ENCODE measurements around the gene USP7.
"Not testable (repeated sequence)": the region's sequence is repeated elsewhere in the genome, so short reads cannot be mapped to it uniquely, and the experiment has no call there.

The USP7 gene

GRCh38 chr16:8963821-8964441 is at the start of gene USP7:
Gene USP7 (minus strand): TSS chr16:8963906. CDS start chr16:8963285, 621 bp downstream.
- intact Hi-C loops (cut with DNase I) = no loop called here
- peak; percentile 63 to 96 (median 92) for DNase-seq

DNA sequence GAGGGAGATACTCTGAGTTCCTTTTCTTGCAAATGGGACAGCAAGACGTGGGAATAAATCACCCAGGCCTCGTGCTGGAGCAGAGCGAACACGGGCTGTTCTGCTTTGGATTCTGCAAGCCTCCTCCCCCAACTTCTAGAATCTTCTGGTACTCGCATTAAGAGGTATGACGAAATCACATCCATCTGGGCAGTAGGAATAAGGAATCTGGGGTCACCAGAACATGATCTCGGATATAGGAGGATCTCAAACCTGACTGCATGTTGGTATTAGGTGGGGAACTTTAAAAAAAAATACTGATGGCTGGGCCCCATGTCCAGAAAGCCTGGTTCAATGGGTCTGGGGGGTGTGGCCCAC is 49.8 kb upstream of the USP7 start:
- intact Hi-C loops (cut with DNase I) = no loop called here
- no peak for DNase-seq

GRCh38 chr16:9012848-9013507 is 49.3 kb upstream of the USP7 start:
- peak in 6 of 42 donors; percentile 10 to 38 (median 12) for DNase-seq
- intact Hi-C loops (cut with DNase I) = no loop called here

GRCh38 chr16:9012330-9012729 is 48.6 kb upstream of the USP7 start:
- intact Hi-C loops (cut with DNase I) = no loop called here
- no peak for DNase-seq

GRCh38 chr16:9008601-9009260 is 45.0 kb upstream of the USP7 start:
- DNase-seq = peak; percentile 34 to 90 (median 73)
- intact Hi-C loops (cut with DNase I) = no loop called here

DNA sequence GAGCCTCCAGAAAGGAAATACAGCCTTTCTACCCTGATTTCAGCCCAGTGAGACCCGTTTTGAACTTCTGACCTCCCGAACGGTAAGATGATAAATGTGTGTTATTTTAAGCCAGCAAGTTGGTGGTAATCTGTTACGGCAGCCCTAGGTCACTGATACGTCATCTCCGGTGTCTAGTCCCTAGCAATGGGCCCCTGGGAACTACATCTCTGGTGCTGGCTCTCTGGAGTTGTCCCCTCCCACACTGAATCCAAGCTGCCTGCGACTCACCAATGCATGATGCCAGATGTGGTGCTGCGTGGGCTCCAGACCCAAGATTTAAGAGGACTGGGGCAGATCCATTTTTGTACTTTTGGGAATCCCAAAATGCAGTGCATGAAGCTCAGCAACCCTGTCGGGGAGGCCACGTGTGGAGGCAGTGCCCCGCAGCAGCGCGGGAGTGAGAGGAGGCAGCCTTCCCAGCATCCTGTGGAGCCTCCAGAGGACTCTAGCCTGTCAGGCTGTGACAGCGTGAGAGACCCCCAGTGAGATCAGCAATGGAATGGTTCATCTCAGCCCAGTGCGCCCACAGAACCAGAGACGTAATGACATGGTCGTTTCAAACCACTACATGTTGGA is 43.6 kb upstream of the USP7 start:
- intact Hi-C loops (cut with DNase I) = no loop called here
- no peak for DNase-seq

- intact Hi-C loops (cut with DNase I) = no loop called here
- no peak for DNase-seq
Observed at GRCh38 chr16:9004183-9004582, 40.5 kb upstream of the USP7 start.

DNA sequence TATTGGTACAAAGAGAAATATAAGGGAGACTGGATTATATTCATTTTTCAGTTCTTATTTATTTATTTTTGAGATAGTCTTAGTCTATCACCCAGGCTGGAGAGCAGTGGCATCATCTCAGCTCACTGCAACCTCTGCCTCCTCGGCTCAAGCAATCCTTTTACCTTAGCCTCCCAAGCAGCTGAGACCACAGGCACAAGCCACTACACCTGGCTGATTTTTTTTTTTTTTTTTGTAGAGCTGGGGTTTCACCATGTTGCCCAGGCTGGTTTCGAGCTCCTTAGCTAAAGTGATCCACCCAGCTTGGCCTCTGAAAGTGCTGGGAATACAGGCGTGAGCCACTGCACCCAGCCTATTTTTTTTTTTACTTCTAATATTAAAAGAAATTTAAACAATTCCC is 40.1 kb upstream of the USP7 start:
- intact Hi-C loops (cut with DNase I) = no loop called here
- no peak for DNase-seq

DNA sequence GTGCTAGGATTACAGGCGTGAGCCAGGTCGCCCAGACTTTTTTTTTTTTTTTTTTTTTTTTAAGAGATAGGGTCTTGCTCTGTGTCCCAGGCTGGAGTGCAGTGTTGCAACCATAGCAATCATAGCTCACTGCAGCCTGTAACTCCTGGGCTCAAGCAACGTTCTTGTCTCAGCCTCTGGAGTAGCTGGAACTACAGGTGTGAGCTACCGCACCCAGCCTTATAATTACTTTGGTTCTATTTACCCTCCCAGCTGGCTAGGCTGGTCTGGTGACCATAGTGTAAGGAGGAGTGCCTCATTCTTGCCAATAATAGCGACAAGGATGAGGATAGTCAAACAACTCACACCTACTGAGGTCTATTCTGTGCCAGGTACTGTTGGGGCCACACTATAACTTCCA is 39.6 kb upstream of the USP7 start:
- DNase-seq = no peak
- intact Hi-C loops (cut with DNase I) = no loop called here

- DNase-seq = no peak
- intact Hi-C loops (cut with DNase I) = no loop called here
Observed at GRCh38 chr16:9002042-9002441, 38.3 kb upstream of the USP7 start.

DNA sequence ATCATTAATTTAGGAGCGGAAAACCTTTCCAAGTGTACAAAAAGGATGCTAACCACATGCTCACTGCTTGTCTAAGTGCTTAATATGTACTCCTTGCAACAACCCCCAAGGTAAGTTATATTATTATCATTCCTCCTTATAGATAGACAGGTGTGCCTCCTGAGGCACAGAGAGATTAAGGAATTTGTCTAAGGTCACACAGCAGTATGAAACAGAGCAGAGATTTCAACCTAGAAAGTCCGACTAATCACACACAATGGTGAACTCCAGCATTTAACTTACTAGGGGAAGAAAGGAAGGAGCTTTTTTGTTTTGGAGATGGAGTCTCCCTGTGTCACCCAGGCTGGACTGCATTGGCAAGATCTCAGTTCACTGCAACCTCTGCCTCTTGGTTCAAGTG is 37.0 kb upstream of the USP7 start:
- no peak for DNase-seq
- intact Hi-C loops (cut with DNase I) = no loop called here

DNA sequence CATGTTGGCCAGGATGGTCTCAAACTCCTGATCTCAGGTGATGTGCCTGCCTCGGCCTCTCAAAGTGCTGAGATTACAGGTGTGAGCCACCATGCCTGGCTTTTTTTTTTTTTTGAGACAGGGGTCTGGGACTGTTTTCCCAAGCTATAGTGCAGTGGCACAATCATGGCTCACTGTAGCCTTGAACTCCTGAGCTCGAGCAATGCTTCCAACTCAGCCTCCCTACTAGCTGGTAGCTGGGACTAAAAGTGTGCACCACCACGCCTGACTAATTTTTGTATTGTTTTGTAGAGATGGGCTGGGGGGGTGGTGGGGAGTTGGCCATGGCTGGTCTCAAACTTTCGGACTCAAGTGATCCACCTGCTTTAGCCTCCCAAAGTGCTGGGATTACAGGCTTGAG is 36.1 kb upstream of the USP7 start:
- intact Hi-C loops (cut with DNase I) = no loop called here
- DNase-seq = no peak

GRCh38 chr16:8998108-8998507 is 34.4 kb upstream of the USP7 start:
- intact Hi-C loops (cut with DNase I) = no loop called here
- DNase-seq = peak in 6 of 42 donors; percentile 11 to 58 (median 22)

DNA sequence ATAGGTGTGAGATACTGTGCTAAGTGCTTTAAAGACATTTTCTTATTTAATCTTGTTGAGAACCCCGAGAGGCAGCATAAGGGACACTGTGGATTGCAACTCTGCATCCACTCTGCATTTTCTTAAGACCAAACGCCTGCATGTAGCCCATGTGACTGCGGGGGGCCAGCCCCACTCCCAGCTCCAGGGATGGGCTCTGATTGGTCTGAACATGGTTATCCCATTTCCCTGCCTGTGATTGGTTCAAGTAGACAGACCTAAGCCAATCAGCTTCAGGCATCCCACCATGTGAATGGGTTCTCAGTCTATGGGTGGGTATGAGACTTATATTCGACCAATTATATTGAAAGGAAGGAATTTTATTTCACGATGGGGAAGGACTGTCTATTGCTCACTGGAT is 33.2 kb upstream of the USP7 start:
- intact Hi-C loops (cut with DNase I) = no loop called here
- DNase-seq = peak in 40 of 42 donors; percentile 14 to 76 (median 50)

DNA sequence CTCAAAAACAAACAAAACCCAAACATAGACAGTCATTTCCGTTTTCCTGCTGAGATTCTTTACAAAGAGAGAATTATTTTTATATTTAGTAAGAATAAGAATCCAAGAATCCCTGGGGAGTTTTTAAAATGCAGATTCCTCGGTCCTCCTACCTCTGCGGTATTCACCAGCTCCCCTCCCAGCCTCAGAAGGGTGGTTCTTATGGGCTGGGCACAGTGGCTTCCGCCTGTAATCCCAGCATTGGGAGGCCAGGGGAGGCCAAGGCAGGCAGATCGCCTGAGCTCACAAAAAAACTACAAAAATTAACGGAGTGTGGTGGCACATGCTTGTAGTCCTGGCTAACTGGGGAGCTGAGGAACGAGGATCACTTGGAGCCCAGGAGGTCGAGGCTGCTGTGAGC is 26.7 kb upstream of the USP7 start:
- intact Hi-C loops (cut with DNase I) = no loop called here

DNA sequence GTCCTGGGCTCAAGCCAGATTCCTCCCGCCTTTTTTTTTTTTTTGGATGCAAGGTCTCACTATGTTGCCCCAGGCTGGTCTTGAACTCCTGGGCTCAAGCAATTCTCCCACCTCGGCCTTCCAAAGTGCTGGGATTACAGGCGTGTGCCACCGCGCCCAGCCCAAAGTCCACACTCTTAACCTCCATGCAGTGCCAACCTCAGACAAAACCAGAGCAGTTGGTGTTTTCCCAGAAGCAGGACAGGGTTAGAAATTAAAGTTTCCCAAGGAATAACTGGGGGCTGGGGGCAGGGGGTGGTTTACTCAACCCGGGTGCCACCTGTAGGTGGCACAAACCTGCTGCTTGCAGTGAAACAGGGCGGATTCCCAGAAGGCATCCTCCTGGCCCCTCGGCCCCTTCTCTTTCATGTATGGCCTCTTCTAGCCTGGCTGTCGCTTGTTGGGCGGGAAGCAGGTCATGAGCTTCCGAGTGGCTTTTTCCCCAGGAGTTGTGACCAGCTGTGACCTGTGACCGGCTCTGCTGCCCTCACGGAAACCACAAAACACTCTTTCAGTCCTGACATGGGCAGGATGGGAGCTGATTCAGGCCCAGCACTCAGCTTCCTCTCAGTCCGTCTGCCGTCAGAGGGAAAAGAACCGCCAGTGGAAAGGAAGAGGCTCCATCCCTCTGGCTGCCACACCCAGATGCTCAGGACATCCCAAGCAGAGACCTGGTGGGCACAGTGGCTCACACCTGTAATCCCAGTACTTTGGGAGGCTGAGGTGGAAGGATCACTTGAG is 25.6 kb upstream of the USP7 start:
- no peak for DNase-seq
- intact Hi-C loops (cut with DNase I) = no loop called here

More for the DNA sequence above, 26.7 kb upstream of the USP7 start:
- DNase-seq = no peak

- intact Hi-C loops (cut with DNase I) = no loop called here
- no peak for DNase-seq
Observed at GRCh38 chr16:8986818-8987191, 23.1 kb upstream of the USP7 start.

DNA sequence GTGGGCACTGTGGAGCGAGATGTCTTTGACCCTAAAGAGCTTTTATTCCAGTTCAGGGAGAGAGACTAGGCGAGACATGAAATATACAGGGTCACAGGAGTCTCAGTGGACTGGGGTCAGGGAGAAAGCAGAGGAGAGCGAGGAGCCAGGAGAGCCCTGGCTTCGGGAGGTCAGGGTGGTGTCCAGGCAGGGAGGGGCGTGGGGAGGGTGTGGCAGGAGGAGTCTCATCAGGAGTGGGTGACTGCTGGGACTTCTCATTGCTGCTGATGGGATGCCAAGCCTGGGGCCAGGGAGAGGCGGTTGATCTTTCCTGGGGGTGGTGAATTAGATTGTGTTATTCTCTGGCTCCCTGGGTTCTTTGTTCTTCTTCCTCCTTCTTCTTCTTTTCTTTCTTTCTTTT is 22.4 kb upstream of the USP7 start:
- intact Hi-C loops (cut with DNase I) = no loop called here
- no peak for DNase-seq

- DNase-seq = no peak
- intact Hi-C loops (cut with DNase I) = no loop called here
Observed at GRCh38 chr16:8982816-8983215, 19.1 kb upstream of the USP7 start.

GRCh38 chr16:8981901-8982300 is 18.2 kb upstream of the USP7 start:
- DNase-seq; intact Hi-C loops (cut with DNase I): not testable (repeated sequence)

Measured in head of caudate nucleus (tissue), 42 donors.